GM12874 (cell line): ENCODE data around the gene C3orf49.

Experiments used
- CTCF ChIP-seq: IDR thresholded peaks from 2 replicates; pipeline ENCODE4 v1.5.1; 2011; ENCODE audit warnings: low read depth, mild to moderate bottlenecking, control low read depth, low read length, moderate library complexity; ENCODE audit not compliant: insufficient read depth

Gene C3orf49

GRCh38 chr3:63872135-63872924, 53.2 kb downstream of the C3orf49 start:
- TF ChIP-seq CTCF = no peak

GRCh38 chr3:63874769-63875168, 55.7 kb downstream of the C3orf49 start:
- no peak for TF ChIP-seq CTCF

- TF ChIP-seq CTCF = no peak
These were observed 56.4 kb downstream of the C3orf49 start for GRCh38 chr3:63875510-63875909.

GRCh38 chr3:63876260-63876659, 57.2 kb downstream of the C3orf49 start:
- TF ChIP-seq CTCF = no peak

GRCh38 chr3:63877737-63878393, 58.8 kb downstream of the C3orf49 start:
- no peak for TF ChIP-seq CTCF

GRCh38 chr3:63878394-63879060, 59.4 kb downstream of the C3orf49 start:
- no peak for TF ChIP-seq CTCF

GRCh38 chr3:63880653-63881052, 61.6 kb downstream of the C3orf49 start:
- TF ChIP-seq CTCF = no peak
